Ishikawa (cell line): Measurements from ENCODE around the gene KIF13A.

ENCODE experiments used
- CEBPB ChIP-seq: IDR thresholded peaks from 2 replicates; pipeline ENCODE4 v1.6.1; 2012
- CREB1 ChIP-seq: IDR thresholded peaks from 2 replicates; pipeline ENCODE4 v1.6.1; 2012; ENCODE audit warnings: low read depth
- EGR1 ChIP-seq: IDR thresholded peaks from 2 replicates; pipeline ENCODE4 v1.6.1; 2012
- EP300 ChIP-seq: IDR thresholded peaks from 2 replicates; pipeline ENCODE4 v1.6.1; 2012; ENCODE audit warnings: borderline replicate concordance
- FOXM1 ChIP-seq: IDR thresholded peaks from 2 replicates; pipeline ENCODE4 v1.6.1; 2012; ENCODE audit warnings: low read depth, borderline replicate concordance
- MAX ChIP-seq: IDR thresholded peaks from 2 replicates; pipeline ENCODE4 v1.6.1; 2012
- NFIC ChIP-seq: IDR thresholded peaks from 2 replicates; pipeline ENCODE4 v1.6.1; 2012
- RAD21 ChIP-seq: IDR thresholded peaks from 2 replicates; pipeline ENCODE4 v1.6.1; 2012; ENCODE audit warnings: low read depth
- TAF1 ChIP-seq: IDR thresholded peaks from 2 replicates; pipeline ENCODE4 v1.6.1; 2012; ENCODE audit warnings: low read depth, mild to moderate bottlenecking
- TCF12 ChIP-seq: IDR thresholded peaks from 2 replicates; pipeline ENCODE4 v1.6.1; 2012; ENCODE audit warnings: low read depth
- USF1 ChIP-seq: IDR thresholded peaks from 2 replicates; pipeline ENCODE4 v1.6.1; 2012
- YY1 ChIP-seq: IDR thresholded peaks from 2 replicates; pipeline ENCODE4 v1.6.1; 2012; ENCODE audit warnings: low read depth

GRCh38 chr6:17912521-17912920, 74.9 kb downstream of the KIF13A start:
- TF ChIP-seq TAF1 = no peak
- no peak for TF ChIP-seq MAX
- TF ChIP-seq YY1 = no peak
- no peak for TF ChIP-seq FOXM1
- no peak for TF ChIP-seq NFIC
- TF ChIP-seq CREB1 = no peak
- no peak for TF ChIP-seq USF1
- TF ChIP-seq EP300 = no peak
- TF ChIP-seq RAD21 = no peak
- no peak for TF ChIP-seq EGR1
- TF ChIP-seq CEBPB = no peak
- no peak for TF ChIP-seq TCF12
